SJCRH30 (cell line): ENCODE data around the gene ATP5F1D. TPM values are rescaled to one million over a fixed set of nuclear protein-coding genes. Genes with fewer than 3 reads are reported as not detected.

Experiments
- DNase-seq, 2 experiments: peaks; one replicate each; pipeline ENCODE4 v3.0.0-alpha.2; 2015 to 2020
- H3K27ac ChIP-seq: fragments of 250-450 bp; sonication (Bioruptor Pico); 2 replicates; pipeline ENCODE4 v1.5.1; 2020; ENCODE audit warnings: mild to moderate bottlenecking, moderate library complexity
- H3K27me3 ChIP-seq: fragments of 250-450 bp; sonication (Bioruptor Pico); 2 replicates; pipeline ENCODE4 v1.5.1; 2020; ENCODE audit warnings: mild to moderate bottlenecking, moderate library complexity
- H3K36me3 ChIP-seq: fragments of 250-450 bp; sonication (Bioruptor Pico); 2 replicates; pipeline ENCODE4 v1.5.1; 2020; ENCODE audit warnings: mild to moderate bottlenecking, moderate library complexity
- H3K4me1 ChIP-seq: fragments of 250-450 bp; sonication (Bioruptor Pico); 2 replicates; pipeline ENCODE4 v1.5.1; 2020; ENCODE audit warnings: mild to moderate bottlenecking, moderate library complexity
- H3K4me3 ChIP-seq: fragments of 250-450 bp; sonication (Bioruptor Pico); 2 replicates; pipeline ENCODE4 v1.5.1; 2020; ENCODE audit warnings: mild to moderate bottlenecking, moderate library complexity
- H3K9me3 ChIP-seq: fragments of 250-450 bp; sonication (Bioruptor Pico); replicated peaks from 2 replicates; pipeline ENCODE4 v1.5.1; 2020; ENCODE audit warnings: mild to moderate bottlenecking, moderate library complexity
- total RNA-seq: library from RNA; depleted of rRNA; stranded (reverse); fragments of >200 nt; shearing (Covaris generic); gene quantifications from 2 replicates; pipeline ENCODE4 v1.2.3, GENCODE V29; 2014

Gene ATP5F1D
- total RNA-seq, 1 experiment from 2014 or later: 25.5 TPM

DNA sequence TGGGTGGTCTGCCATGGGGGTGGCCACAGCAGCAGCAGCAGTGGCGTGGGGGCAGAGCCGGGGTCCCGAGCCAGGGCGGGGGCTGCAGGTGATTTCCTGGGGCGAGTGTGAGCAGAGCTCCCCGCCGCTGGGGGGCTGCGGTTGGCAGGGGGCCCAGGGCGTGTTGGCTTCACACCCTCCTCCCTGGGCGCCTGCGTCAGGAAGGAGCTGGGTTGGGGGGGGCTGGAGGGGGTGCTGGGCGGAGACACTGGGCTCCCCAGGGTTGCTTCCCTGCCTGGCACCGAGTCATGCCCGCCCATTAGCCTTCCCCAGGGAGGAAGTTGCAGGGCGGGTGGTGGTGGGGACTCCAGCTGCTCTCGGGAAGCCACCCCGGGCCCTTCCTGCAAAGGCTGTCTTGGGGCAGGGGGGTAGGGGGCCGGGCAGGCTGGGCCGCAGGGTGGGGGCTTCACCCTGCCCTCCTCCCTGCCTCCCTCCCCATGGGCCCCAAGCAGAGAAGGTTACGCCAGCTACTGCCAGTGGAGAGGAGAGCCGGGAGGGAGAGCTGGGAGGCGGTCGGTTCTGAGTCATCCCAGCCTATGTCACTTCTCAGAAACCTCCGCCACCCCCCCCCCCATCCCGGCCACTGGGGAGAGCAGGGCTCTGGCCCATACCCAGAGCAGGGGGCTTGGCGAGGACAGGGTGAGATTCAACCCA lies 11.4 kb downstream of the ATP5F1D start:
- H3K36me3 ChIP-seq: peaks cover 44% of the 10 kb centered on the region
- DNase-seq: peak; percentile 80 to 84
- peak overlapping the region; percentile 78 for H3K4me3 ChIP-seq
- peaks cover 16% of the 10 kb centered on the region for H3K4me1 ChIP-seq
- no peaks in the 10 kb centered on the region for H3K27me3 ChIP-seq
- peak overlapping the region; percentile 58; the same call in 1 of the 2 replicates for H3K27ac ChIP-seq
- no peaks in the 10 kb centered on the region for H3K9me3 ChIP-seq

DNA sequence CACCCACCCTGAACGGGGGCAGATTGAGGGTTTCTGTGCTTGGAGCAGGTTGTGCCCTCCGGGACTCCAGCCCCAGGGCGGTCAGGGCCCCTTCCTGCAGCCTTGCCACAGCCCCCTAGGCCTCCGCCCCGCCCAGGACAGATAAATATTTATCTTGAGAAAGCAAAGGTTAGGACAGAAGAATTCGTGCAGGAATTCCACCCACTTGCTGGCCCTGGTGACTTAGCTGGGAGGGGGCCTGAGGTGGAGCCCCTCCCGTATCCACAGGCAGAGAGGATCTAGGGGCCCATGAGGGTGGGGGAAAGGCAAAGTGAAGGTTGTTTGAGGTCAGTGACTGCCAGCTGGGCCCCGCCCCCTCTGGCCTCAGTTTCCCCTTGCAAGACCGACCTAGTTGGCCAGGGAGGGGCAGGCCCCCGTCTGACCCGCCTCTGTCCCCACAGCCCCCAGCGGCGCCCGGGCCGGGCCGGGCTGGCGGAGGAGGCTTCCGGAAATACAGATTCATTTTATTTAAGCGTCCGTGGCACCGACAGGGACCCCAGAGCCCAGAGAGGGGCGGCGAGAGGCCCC lies 12.0 kb downstream of the ATP5F1D start:
- Histone ChIP-seq H3K4me1 (peaks cover 13% of the 10 kb centered on the region), H3K36me3 (peaks cover 44% of the 10 kb centered on the region), H3K27me3 (no peaks in the 10 kb centered on the region), H3K27ac (peak overlapping the region; percentile 19; the same call in 1 of the 2 replicates), H3K4me3 (no peak overlapping the region), H3K9me3 (no peaks in the 10 kb centered on the region)
- DNase-seq: no peak

DNA sequence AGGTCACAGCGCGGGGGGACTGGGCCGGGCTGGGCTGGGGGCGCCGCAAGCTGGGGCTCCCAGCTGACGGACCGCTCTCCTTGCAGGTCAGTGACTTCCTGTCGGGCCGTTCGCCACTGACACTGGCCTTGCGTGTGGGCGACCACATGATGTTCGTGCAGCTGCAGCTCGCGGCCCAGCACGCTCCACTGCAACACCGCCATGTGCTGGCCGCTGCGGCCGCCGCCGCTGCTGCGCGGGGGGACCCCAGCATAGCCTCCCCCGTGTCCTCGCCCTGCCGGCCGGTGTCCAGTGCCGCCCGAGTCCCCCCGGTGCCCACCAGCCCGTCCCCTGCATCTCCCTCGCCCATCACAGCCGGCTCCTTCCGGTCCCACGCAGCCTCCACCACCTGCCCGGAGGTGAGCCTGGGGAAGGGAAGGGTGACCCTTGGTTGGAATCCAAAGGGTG lies 12.6 kb downstream of the ATP5F1D start:
- DNase-seq: no peak
- Histone ChIP-seq H3K9me3 (no peaks in the 10 kb centered on the region), H3K4me1 (peaks cover 13% of the 10 kb centered on the region), H3K36me3 (peaks cover 44% of the 10 kb centered on the region), H3K4me3 (no peak overlapping the region), H3K27ac (no peak overlapping the region), H3K27me3 (no peaks in the 10 kb centered on the region)

DNA sequence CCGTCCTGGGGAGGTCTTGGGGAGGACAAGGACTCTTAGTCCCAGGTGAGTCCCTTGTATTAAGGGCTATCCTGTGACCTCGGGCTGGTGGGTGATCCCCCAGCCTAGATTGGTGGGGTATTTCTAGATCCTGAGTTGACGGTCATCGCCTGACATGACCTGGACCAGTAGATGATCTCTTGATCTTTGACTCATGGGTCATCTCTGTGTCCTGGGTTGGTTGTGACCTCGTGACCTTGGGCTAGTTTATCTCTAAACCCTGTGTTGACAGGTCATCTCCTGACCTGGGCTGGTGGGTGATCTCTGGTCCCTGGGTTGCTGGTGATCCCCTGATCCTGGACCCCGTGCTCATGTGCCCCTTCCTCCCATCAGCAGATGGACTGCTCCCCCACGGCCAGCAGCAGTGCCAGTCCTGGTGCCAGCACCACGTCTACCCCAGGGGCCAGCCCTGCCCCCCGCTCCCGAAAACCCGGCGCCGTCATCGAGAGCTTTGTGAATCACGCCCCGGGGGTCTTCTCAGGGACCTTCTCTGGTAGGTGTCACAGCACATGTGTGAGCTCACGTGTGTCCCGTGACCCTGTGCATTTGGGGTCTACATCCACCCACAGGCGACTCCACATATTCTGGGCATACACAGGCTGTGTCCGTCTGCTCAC lies 13.1 kb downstream of the ATP5F1D start:
- Histone ChIP-seq H3K36me3 (peaks cover 44% of the 10 kb centered on the region), H3K4me3 (no peak overlapping the region), H3K27ac (no peak overlapping the region), H3K27me3 (no peaks in the 10 kb centered on the region), H3K4me1 (peaks cover 13% of the 10 kb centered on the region), H3K9me3 (no peaks in the 10 kb centered on the region)
- no peak for DNase-seq

DNA sequence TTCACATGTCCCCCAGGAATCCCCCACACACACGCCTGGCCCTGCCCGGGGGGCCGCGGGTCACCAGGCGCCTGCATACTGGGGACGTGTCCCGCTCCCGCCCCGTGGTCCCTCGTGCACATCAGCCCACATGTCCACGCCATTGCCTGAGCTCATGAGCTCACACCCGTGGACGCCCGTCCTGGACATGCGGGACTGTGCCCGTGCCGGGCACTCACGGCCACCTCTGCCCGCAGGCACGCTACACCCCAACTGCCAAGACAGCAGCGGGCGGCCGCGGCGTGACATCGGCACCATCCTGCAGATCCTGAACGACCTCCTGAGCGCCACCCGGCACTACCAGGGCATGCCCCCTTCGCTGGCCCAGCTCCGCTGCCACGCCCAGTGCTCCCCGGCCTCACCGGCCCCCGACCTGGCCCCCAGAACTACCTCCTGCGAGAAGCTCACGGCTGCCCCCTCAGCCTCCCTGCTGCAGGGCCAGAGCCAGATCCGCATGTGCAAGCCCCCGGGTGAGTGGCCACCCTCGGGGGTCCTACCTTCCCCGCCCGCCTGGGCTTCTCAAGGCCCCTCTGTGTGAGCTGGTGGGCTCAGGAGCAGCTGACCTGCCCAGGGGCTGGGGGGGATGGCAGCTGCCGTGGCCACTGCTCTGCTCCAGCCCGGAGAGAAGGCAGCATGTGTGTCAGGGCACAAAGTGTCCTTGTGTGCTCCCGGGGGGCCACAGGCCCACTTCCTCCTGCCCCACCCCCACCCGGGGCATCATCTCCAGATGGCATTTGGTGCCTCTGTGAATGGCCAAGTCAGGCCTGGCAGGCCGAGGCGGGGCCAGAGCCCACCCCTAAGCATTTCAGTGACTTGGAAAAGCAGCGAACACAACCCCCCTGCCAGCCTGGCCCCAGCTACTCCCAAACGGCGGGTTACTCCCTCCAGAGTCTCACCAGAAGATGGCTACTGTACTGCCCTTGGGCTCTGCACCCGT lies 13.9 kb downstream of the ATP5F1D start:
- no peak overlapping the region for H3K27ac ChIP-seq

DNA sequence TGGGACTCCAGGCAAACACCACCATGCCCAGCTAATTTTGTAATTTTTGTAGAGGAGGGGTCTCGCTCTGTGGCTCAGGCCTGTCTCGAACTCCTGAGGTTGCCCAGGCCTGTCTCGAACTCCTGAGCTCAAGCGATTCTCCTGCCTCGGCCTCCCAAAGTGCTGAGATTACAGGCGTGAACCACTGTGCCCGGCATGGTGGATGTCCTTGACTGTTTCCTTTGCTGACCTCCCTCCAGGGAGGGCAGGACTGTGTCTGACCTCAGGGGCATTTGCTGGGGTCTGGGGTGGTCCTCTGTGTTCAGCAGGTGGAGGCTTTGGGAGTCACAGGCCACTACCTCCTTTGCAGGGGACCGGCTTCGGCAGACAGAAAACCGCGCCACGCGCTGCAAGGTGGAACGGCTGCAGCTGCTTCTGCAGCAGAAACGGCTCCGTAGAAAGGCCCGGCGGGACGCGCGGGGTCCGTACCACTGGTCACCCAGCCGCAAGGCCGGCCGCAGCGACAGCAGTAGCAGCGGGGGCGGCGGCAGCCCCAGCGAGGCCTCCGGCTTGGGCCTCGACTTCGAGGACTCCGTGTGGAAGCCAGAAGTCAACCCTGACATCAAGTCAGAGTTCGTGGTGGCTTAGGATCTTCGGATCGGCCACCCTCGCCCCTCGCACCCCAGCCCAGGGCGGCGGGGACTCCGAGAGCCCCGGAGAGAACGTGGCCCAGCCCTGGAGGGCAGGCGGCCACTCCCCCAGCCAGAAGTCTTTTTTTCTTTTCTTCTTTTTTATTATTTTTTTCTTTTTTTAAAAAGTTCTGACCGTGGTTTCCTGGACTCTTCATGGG lies 15.3 kb downstream of the ATP5F1D start:
- Histone ChIP-seq H3K27me3 (no peaks in the 10 kb centered on the region), H3K9me3 (no peaks in the 10 kb centered on the region), H3K4me1 (peaks cover 11% of the 10 kb centered on the region), H3K36me3 (peaks cover 30% of the 10 kb centered on the region), H3K27ac (no peak overlapping the region), H3K4me3 (no peak overlapping the region)
- no peak for DNase-seq

More for the DNA sequence above, 13.9 kb downstream of the ATP5F1D start:
- no peaks in the 10 kb centered on the region for H3K27me3 ChIP-seq
- DNase-seq: no peak
- peaks cover 16% of the 10 kb centered on the region for H3K4me1 ChIP-seq
- no peaks in the 10 kb centered on the region for H3K9me3 ChIP-seq
- H3K4me3 ChIP-seq: no peak overlapping the region
- peaks cover 41% of the 10 kb centered on the region for H3K36me3 ChIP-seq

DNA sequence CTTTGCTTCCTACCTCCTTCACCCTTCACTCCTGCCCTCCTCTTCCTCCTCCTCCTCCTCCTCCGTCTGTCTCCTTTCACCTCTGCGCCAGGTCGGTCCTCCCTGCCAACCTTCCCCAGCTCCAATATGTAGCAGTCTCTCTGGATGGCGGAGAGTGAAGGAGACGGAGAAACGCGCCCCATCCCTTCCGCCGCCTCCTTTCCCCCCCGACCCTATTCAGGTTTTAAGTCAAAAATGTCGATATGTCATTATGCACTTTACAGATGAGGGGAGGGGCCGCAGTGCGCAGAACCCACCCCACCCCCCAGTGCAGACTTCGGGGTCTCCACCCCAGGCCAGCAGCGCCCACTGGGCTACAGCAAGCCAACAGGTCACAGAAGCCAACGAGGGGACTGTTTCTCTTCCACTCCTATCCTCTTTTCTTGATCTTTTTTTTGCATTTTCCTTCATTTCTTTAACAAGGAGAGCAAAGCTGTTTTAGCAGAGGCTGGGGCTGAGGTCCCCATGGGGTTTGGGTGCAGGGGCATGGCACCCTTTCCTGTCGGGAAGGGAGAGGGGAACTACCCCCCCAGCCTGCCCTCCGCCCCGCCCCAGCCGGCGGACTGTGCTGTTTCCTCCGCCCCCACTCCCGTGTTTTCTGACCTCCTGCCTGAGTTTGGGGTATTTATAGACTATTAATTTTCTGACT lies 16.1 kb downstream of the ATP5F1D start:
- Histone ChIP-seq H3K9me3 (no peaks in the 10 kb centered on the region), H3K36me3 (peaks cover 29% of the 10 kb centered on the region), H3K4me1 (peaks cover 15% of the 10 kb centered on the region; the same call in 1 of the 2 replicates), H3K27me3 (no peaks in the 10 kb centered on the region), H3K27ac (no peak overlapping the region), H3K4me3 (no peak overlapping the region)
- no peak for DNase-seq

DNA sequence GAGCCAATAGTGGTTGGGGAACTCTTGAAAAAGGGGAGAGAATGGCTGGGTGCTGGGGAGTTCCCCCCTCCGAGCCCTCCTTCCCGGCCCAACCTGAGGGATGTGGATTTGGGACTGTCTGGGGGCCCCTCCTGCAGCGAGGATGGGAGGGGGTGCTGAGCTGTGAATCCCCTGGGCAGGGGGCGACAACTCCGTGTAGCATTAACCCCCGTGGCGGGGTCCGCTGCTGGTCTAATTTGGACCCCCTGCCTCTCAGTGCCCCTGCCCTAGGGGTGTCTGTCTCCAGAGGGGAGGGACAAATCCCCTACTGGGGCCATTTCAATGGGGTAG lies 16.6 kb downstream of the ATP5F1D start:
- no peaks in the 10 kb centered on the region for H3K9me3 ChIP-seq
- H3K27me3 ChIP-seq: no peaks in the 10 kb centered on the region
- DNase-seq: no peak
- H3K4me3 ChIP-seq: no peak overlapping the region
- H3K27ac ChIP-seq: no peak overlapping the region
- H3K4me1 ChIP-seq: peaks cover 20% of the 10 kb centered on the region; the same call in 1 of the 2 replicates
- peaks cover 29% of the 10 kb centered on the region for H3K36me3 ChIP-seq

DNA sequence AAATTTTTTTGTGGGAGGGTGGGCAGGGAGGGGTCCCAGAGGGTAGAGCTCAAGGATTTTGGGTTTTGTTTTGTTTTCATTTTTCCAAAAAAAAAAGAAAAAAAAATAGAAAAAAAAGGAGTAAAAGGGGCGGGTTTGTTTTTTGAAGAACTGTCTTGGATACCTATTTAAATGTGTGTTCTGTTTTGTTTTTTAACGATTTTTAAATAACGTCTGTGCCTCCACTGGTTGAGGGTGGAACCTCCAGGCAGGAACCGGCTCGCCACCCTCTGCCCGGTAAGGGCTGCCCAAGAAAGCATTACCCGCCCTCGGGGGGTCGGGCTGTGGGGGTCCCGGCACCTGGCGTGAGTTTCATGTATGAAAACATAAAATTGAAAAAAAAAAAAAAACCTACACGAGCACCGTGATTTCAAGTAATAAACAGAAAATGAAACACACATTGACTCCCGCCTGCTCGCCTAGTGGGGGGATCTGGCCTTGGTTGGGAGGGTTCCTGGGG lies 17.2 kb downstream of the ATP5F1D start:
- H3K27ac ChIP-seq: no peak overlapping the region
- H3K9me3 ChIP-seq: no peaks in the 10 kb centered on the region
- peaks cover 20% of the 10 kb centered on the region; the same call in 1 of the 2 replicates for H3K4me1 ChIP-seq
- H3K4me3 ChIP-seq: no peak overlapping the region
- no peak for DNase-seq
- H3K36me3 ChIP-seq: peaks cover 26% of the 10 kb centered on the region
- H3K27me3 ChIP-seq: no peaks in the 10 kb centered on the region

DNA sequence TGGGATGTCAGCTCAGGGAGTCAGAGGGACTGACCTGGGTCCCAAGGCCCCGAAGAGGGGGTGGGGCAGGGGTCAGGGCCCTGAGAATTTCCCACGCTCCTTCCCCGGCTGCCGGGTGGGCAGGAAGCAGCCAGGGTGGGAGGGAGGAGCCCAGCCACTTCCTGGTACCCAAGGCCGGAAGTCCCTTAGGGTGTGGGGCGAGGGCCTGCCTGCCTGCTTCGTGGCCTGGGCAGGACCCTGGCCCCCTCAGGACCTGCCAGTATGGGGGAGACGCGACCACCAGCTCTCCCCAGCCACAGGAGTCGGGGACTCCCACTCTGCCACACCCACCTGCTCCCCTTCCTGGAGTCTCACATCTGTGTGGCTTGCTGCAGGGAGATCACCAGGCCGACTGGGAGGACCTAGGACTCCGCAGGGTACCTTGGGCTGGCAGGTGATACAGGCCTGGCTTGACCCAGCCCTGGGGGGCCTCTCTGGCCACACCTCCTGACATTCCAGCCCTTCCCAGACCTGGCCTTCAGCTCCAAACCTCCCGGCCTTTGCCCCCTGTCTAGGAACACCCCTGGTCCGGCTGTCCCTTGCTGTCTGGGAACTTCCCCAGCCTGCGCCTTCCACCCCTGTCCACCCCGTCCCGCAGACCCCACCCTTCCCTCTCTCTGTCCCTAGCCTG lies 17.8 kb downstream of the ATP5F1D start:
- DNase-seq: no peak
- no peaks in the 10 kb centered on the region for H3K27me3 ChIP-seq
- no peak overlapping the region for H3K27ac ChIP-seq
- H3K9me3 ChIP-seq: no peaks in the 10 kb centered on the region
- peaks cover 19% of the 10 kb centered on the region; the same call in 1 of the 2 replicates for H3K4me1 ChIP-seq
- H3K36me3 ChIP-seq: peaks cover 22% of the 10 kb centered on the region
- no peak overlapping the region for H3K4me3 ChIP-seq

DNA sequence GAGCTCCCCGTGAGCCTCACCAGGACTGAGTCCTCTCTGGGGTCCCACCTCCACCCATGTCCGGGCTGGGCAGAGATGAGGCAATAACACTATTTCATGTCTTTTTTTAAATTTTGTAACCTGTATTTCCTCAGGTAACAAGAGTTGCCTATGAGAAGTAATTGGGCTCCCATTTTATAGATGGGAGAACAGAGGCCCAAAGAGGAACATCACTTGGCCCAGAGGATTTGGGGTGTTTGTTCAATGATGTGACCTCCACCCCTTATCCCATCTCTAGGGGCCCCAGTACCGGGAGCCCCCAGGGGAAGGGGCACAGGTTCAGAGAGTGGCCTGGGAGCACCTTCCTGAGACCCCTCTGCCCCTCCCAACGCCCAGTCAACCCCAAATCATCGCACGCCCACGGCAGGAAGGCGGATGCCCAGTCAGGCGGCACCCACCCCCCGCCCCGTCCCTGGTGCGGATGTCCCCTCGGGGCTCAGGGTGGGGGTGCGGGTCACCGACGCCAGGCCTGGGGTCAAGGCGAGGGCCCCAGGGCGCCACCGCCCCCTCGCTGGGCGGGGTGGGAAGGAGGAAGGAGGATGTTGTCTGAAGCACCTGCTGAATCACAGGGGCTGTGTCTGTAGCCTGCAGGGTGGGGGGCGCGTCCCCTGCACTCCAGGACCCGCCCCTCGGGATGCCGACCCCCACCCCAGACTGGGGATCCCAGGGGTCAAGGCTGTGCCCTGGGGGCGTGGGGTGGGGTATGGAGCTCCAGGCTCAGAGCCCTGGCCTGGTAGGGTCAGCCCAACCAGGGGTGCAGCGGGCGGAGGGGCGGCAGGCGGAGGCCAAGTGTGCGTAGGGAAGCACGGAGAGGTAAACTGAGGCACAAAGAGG lies 18.6 kb downstream of the ATP5F1D start:
- Histone ChIP-seq H3K4me3 (peak overlapping the region; percentile 62), H3K36me3 (peaks cover 14% of the 10 kb centered on the region), H3K4me1 (peaks cover 27% of the 10 kb centered on the region), H3K27ac (no peak overlapping the region), H3K27me3 (no peaks in the 10 kb centered on the region), H3K9me3 (no peaks in the 10 kb centered on the region)
- DNase-seq: no peak
